ENCODE measurements around the gene MYADM. TPM values are rescaled to one million over a fixed set of nuclear protein-coding genes. Genes with fewer than 3 reads are reported as not detected.

Gene MYADM
- total RNA-seq, 3 donors from 2014 or later, result 47.0 to 193 (median 67.7) TPM

- no peak overlapping the region for H3K4me3 ChIP-seq
- intact Hi-C loops (cut with DNase I, micrococcal nuclease), result no loop called here
- no peaks in the 10 kb centered on the region for H3K36me3 ChIP-seq (ENCODE audit: low read depth)
- H3K9me3 ChIP-seq, result no peaks in the 10 kb centered on the region
- H3K4me1 ChIP-seq (ENCODE audit: low read depth), result no peaks in the 10 kb centered on the region
- DNase-seq, result peak in 1 of 3 donors; percentile 0
- no peak for TF ChIP-seq CTCF (IDR thresholded peaks at IDR 0.05)
- ATAC-seq, result peak; percentile 29
These were observed 18.4 kb upstream of the MYADM start for GRCh38 chr19:53849237-53849676.

GRCh38 chr19:53853707-53854106 lies 14.0 kb upstream of the MYADM start:
- ATAC-seq (peak; percentile 16), DNase-seq (no peak)
- intact Hi-C loops (cut with DNase I, micrococcal nuclease), result no loop called here
- TF ChIP-seq CTCF (IDR thresholded peaks at IDR 0.05), result no peak
- Histone ChIP-seq H3K9me3 (no peaks in the 10 kb centered on the region), H3K4me3 (no peak overlapping the region), H3K4me1 (ENCODE audit: low read depth) (no peaks in the 10 kb centered on the region), H3K36me3 (ENCODE audit: low read depth) (no peaks in the 10 kb centered on the region)

GRCh38 chr19:53864308-53864836 lies 3.3 kb upstream of the MYADM start:
- H3K36me3 ChIP-seq (ENCODE audit: low read depth), result no peaks in the 10 kb centered on the region
- TF ChIP-seq CTCF (IDR thresholded peaks at IDR 0.05), result no peak
- no peak overlapping the region for H3K4me3 ChIP-seq
- ATAC-seq (peak; percentile 25), DNase-seq (peak in 2 of 3 donors; percentile 43 to 71)
- H3K9me3 ChIP-seq, result no peaks in the 10 kb centered on the region
- peaks cover 21% of the 10 kb centered on the region for H3K4me1 ChIP-seq (ENCODE audit: low read depth)
- intact Hi-C loops (cut with DNase I, micrococcal nuclease), result no loop called here

- H3K36me3 ChIP-seq (ENCODE audit: low read depth), result no peaks in the 10 kb centered on the region
- peak in 1 of 3 donors; percentile 15 for DNase-seq
- H3K4me1 ChIP-seq (ENCODE audit: low read depth), result peaks cover 21% of the 10 kb centered on the region
- no peak for ATAC-seq
- no peaks in the 10 kb centered on the region for H3K9me3 ChIP-seq
- no peak overlapping the region for H3K4me3 ChIP-seq
- intact Hi-C loops (cut with DNase I, micrococcal nuclease), result no loop called here
- no peak for TF ChIP-seq CTCF (IDR thresholded peaks at IDR 0.05)
These were observed 2.2 kb upstream of the MYADM start for GRCh38 chr19:53865523-53865917.

- TF ChIP-seq CTCF (IDR thresholded peaks at IDR 0.05), result no peak
- ATAC-seq (peak; percentile 50), DNase-seq (peak; percentile 78 to 87 (median 86))
- no peak overlapping the region for H3K4me3 ChIP-seq
- intact Hi-C loops (cut with DNase I, micrococcal nuclease), result no loop called here
- H3K4me1 ChIP-seq (ENCODE audit: low read depth), result peaks cover 23% of the 10 kb centered on the region
- H3K36me3 ChIP-seq (ENCODE audit: low read depth), result no peaks in the 10 kb centered on the region
- no peaks in the 10 kb centered on the region for H3K9me3 ChIP-seq
These were observed 1.5 kb upstream of the MYADM start for GRCh38 chr19:53865918-53866864.

Data from mucosa of descending colon (tissue), 3 donors.